Epithelial cell of proximal tubule (primary cell): ENCODE data around the gene NT5M. TPM values are rescaled to one million over a fixed set of nuclear protein-coding genes. Genes with fewer than 3 reads are reported as not detected.
A peak's percentile ranks its signal among the peaks of the same experiment; 100 is the strongest.
"Not testable (repeated sequence)": the region's sequence is repeated elsewhere in the genome, so short reads cannot be mapped to it uniquely, and the experiment has no call there.

Experiments
- DNase-seq: peaks from one replicate; pipeline ENCODE4 v3.0.0-alpha.2; 2011; ENCODE audit warnings: low read depth
- H3K4me3 ChIP-seq: 2 replicates; pipeline ENCODE4 v1.5.1; 2011; ENCODE audit warnings: low read depth, mild to moderate bottlenecking, low read length
- total RNA-seq: library from RNA; depleted of rRNA; stranded (reverse); fragments of >200 nt; gene quantifications from 2 replicates; pipeline ENCODE4 v1.2.3, GENCODE V29; 2015
- TF ChIP-seq, protein P1 (sequence below): conservative IDR thresholded peaks from 2 replicates; pipeline ENCODE4 v1.5.1; 2012; ENCODE audit warnings: low read depth, mild to moderate bottlenecking, low read length

Gene NT5M
- total RNA-seq: 4.2 and 38.7 TPM in 2 replicates

GRCh38 chr17:17303010-17303846 is at the start of gene NT5M:
Gene NT5M, plus strand, starts transcription at chr17:17303373. Its CDS starts 178 bp downstream, at chr17:17303551.
- TF ChIP-seq, protein P1, sequence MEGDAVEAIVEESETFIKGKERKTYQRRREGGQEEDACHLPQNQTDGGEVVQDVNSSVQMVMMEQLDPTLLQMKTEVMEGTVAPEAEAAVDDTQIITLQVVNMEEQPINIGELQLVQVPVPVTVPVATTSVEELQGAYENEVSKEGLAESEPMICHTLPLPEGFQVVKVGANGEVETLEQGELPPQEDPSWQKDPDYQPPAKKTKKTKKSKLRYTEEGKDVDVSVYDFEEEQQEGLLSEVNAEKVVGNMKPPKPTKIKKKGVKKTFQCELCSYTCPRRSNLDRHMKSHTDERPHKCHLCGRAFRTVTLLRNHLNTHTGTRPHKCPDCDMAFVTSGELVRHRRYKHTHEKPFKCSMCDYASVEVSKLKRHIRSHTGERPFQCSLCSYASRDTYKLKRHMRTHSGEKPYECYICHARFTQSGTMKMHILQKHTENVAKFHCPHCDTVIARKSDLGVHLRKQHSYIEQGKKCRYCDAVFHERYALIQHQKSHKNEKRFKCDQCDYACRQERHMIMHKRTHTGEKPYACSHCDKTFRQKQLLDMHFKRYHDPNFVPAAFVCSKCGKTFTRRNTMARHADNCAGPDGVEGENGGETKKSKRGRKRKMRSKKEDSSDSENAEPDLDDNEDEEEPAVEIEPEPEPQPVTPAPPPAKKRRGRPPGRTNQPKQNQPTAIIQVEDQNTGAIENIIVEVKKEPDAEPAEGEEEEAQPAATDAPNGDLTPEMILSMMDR: no peak
- peak within 1 kb of the TSS; percentile 60 for H3K4me3 ChIP-seq
- DNase-seq: no peak

- no peak for DNase-seq
- TF ChIP-seq, protein P1: no peak
- no peak overlapping the region for H3K4me3 ChIP-seq
These were observed 49.8 kb upstream of the NT5M start for GRCh38 chr17:17253406-17253805.

DNA sequence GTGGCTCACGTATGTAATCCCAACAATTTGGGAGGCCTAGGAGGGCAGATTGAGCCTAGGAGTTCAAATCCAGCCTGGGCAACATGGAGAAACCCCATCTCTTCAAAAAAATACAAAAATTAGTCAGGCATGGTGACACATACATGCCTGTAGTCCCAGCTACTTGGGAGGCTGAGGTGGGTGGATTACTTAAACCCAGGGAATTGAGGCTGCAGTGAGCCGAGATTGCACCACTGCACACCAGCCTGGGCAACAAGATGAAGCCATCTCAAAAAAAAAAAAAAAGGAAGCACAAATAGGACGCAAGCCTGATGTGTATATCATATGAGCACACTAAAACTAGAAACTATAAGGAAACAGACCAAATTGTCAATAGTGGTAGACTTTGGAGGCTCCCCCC is 49.1 kb upstream of the NT5M start:
- TF ChIP-seq, protein P1: no peak
- no peak for DNase-seq
- H3K4me3 ChIP-seq: no peak overlapping the region

GRCh38 chr17:17255689-17256088 is 47.5 kb upstream of the NT5M start:
- not testable (repeated sequence) for H3K4me3 ChIP-seq, DNase-seq

DNA sequence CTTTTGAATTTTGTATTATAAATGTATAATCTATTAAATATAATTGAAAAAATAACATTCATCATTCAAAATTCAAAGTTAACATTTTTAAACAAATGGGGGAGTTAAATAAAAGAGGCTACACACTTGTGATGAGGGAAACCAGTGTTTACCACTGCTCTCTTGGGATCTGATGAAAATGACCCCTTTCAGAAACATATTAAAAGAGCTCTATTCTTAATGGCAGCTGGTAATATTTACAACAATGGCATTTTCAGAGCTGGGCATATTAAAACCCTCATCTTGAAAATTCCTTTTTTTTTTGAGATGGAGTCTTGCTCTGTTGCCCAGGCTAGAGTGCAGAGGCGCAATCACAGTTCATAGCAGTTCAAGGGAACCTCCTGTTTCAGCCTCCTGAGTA is 46.9 kb upstream of the NT5M start:
- H3K4me3 ChIP-seq: no peak overlapping the region
- DNase-seq: no peak
- TF ChIP-seq, protein P1: no peak

- DNase-seq: no peak
- TF ChIP-seq, protein P1: no peak
- no peak overlapping the region for H3K4me3 ChIP-seq
These were observed 45.2 kb upstream of the NT5M start for GRCh38 chr17:17258011-17258410.

GRCh38 chr17:17258998-17259397 is 44.2 kb upstream of the NT5M start:
- no peak overlapping the region for H3K4me3 ChIP-seq
- DNase-seq: no peak
- TF ChIP-seq, protein P1: no peak
